MG63 (cell line): ENCODE results near the gene RANBP1. TPM values are rescaled to one million over a fixed set of nuclear protein-coding genes. Genes with fewer than 3 reads are reported as not detected.

Source experiments
- DNase-seq: peaks from one replicate; pipeline ENCODE4 v3.0.0-alpha.2; 2020
- H3K27me3 ChIP-seq: fragments of 250-450 bp; sonication (Bioruptor Pico); 2 replicates; pipeline ENCODE4 v1.5.1; 2020; ENCODE audit warnings: mild to moderate bottlenecking, moderate library complexity
- H3K36me3 ChIP-seq: fragments of 250-450 bp; sonication (Bioruptor Pico); 2 replicates; pipeline ENCODE4 v1.5.1; 2020; ENCODE audit warnings: mild to moderate bottlenecking, moderate library complexity
- H3K4me3 ChIP-seq: fragments of 250-450 bp; sonication (Bioruptor Pico); 2 replicates; pipeline ENCODE4 v1.5.1; 2020; ENCODE audit warnings: mild to moderate bottlenecking, moderate library complexity
- H3K9me3 ChIP-seq: fragments of 250-450 bp; sonication (Bioruptor Pico); 2 replicates; pipeline ENCODE4 v1.5.1; 2020; ENCODE audit warnings: mild to moderate bottlenecking, moderate library complexity
- total RNA-seq: library from RNA; depleted of rRNA; stranded (reverse); fragments of >200 nt; shearing (Covaris generic); gene quantifications from 2 replicates; pipeline ENCODE4 v1.2.3, GENCODE V29; 2014; ENCODE audit warnings: low replicate concordance

RANBP1 gene
- total RNA-seq, 1 experiment from 2014 or later, result 841 TPM

DNA sequence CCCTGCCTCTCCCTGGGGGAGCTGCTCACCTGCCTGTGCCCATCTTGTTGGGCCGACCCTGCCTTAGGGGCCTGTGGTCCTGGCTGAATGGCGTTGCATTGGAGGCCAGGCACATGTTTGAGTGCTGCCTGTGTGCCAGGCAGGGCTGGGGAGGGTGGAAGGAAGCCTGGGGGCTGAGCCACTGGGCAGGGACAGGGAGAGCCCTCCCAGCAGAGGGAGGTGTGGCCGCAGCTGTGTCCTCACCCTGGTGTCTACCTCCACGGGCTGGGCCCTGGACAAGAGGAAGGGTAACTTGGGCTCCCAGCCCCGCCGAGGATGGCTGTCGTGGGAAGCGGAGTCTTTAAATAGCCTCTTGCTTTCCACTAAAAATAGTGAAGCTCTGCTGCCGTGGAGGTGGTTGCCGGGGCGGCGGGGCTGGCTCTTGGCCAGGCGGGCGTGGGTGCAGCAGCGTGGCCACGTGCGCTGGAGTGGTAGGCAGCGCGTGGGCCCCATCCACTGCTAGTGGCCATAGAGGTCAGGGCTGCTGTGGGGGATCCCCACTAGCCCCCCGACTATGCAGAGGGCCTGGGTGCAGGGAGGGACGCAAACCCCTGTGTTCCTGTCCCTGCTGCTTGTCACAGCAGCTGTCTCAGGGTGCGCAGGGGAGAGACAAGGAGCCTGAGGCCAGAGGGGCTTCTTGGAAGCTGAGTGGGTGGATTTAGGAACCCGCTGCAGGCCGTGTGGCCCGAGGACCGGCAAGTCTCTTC lies 21.9 kb downstream of the RANBP1 start:
- DNase-seq, result no peak
- Histone ChIP-seq H3K9me3 (no peaks in the 10 kb centered on the region), H3K4me3 (no peak overlapping the region), H3K27me3 (no peaks in the 10 kb centered on the region), H3K36me3 (peaks cover 5% of the 10 kb centered on the region)

DNA sequence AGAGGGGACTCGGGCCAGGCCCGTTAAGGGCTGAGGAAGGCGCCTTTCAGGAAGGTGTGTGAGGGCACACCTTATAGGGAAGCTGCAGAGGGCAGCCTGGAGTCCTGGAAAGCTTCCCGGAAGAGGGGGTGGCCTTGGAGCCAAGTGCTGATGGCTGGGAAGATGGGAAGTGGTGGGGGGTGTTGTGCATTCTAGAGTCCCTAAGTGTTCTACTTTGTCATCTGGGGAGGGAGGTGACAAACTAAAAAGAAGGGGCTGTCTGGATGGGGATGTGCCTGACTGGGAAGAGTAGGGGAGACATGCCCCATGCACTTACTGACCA lies 22.5 kb downstream of the RANBP1 start:
- Histone ChIP-seq H3K9me3 (no peaks in the 10 kb centered on the region), H3K36me3 (peaks cover 5% of the 10 kb centered on the region), H3K4me3 (no peak overlapping the region), H3K27me3 (no peaks in the 10 kb centered on the region)
- no peak for DNase-seq

DNA sequence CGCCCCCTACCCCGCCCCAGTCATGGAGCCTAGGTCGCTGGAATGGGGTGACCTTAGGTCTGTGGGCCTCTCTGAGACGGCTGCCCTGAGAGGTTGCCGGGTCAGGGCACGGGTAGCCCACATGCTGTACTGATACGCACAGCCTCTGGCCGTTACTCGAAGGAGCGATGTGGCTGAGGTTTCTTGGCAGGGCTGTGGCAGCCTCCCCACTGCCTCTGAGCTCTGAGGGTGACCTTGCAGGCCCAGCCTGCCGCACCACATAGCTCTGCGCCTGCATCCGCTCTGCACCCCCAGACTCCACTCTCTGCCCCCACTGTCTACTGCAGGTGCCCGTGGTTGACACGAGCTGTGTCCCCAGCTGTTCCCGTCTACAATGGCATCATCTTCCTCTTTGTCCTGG lies 23.0 kb downstream of the RANBP1 start:
- H3K36me3 ChIP-seq, result peaks cover 5% of the 10 kb centered on the region
- H3K27me3 ChIP-seq, result no peaks in the 10 kb centered on the region
- H3K4me3 ChIP-seq, result no peak overlapping the region
- DNase-seq, result no peak
- no peaks in the 10 kb centered on the region for H3K9me3 ChIP-seq

DNA sequence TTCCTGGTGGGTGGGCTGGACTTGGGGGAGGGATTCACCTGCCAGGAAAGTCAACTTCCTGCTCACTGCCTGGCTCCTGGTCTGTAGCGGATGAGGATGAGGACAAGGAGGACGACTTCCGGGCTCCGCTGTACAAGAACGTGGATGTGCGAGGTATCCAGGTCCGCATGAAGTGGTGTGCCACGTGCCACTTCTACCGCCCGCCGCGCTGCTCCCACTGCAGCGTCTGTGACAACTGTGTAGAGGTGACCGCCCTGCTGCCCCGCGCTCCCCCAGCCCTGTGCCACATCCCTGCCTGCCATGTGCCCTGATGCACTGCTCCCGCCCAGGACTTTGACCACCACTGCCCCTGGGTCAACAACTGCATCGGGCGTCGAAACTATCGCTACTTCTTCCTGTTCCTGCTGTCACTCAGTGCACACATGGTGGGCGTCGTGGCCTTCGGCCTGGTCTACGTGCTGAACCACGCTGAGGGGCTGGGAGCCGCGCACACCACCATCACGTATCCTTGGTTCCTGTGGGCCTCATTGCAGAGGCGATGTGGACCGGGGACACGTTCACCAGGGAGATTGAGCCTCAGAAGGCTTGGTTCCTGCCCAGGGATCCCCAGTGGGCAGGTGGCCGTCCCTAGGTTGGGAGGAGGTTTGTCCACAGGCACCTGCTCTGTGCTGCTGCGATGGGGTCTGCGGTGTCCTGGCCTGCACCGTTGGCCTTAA lies 23.6 kb downstream of the RANBP1 start:
- no peaks in the 10 kb centered on the region for H3K9me3 ChIP-seq
- H3K36me3 ChIP-seq, result peaks cover 5% of the 10 kb centered on the region
- no peak overlapping the region for H3K4me3 ChIP-seq
- H3K27me3 ChIP-seq, result no peaks in the 10 kb centered on the region
- no peak for DNase-seq

DNA sequence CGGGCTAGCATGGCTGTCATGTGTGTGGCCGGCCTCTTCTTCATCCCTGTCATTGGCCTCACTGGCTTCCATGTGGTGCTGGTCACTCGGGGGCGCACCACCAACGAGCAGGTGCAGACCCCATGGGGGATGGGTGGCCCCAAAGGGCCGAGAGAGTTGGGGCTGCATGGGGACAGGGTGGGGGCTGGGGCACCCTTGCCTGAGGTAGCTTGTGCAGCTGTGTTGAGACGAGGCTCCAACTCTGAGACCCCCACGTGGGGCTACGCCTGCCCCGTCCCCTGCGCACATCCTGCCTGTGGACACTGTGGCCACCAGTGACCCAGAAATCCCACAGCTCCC lies 24.2 kb downstream of the RANBP1 start:
- Histone ChIP-seq H3K27me3 (no peaks in the 10 kb centered on the region), H3K36me3 (peaks cover 5% of the 10 kb centered on the region), H3K9me3 (no peaks in the 10 kb centered on the region), H3K4me3 (no peak overlapping the region)
- DNase-seq, result no peak

DNA sequence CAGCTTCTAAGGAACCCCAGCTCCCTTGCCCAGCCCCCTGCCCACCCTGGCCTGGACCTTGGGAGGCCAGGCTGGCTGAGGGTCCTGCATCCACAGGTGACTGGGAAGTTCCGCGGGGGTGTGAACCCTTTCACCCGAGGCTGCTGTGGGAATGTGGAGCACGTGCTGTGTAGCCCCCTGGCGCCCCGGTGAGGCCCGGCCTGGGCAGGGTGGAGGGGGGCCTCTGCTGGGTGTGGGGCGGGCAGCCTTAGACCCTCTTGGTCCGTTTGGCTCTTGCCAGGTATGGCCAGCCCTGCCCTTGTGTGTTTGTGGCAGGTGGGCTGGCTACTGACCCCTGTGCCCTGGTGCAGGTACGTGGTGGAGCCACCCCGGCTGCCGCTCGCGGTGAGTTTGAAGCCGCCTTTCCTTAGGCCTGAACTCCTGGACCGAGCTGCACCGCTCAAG lies 24.6 kb downstream of the RANBP1 start:
- Histone ChIP-seq H3K27me3 (no peaks in the 10 kb centered on the region), H3K36me3 (peaks cover 5% of the 10 kb centered on the region), H3K4me3 (no peak overlapping the region), H3K9me3 (no peaks in the 10 kb centered on the region)
- no peak for DNase-seq

DNA sequence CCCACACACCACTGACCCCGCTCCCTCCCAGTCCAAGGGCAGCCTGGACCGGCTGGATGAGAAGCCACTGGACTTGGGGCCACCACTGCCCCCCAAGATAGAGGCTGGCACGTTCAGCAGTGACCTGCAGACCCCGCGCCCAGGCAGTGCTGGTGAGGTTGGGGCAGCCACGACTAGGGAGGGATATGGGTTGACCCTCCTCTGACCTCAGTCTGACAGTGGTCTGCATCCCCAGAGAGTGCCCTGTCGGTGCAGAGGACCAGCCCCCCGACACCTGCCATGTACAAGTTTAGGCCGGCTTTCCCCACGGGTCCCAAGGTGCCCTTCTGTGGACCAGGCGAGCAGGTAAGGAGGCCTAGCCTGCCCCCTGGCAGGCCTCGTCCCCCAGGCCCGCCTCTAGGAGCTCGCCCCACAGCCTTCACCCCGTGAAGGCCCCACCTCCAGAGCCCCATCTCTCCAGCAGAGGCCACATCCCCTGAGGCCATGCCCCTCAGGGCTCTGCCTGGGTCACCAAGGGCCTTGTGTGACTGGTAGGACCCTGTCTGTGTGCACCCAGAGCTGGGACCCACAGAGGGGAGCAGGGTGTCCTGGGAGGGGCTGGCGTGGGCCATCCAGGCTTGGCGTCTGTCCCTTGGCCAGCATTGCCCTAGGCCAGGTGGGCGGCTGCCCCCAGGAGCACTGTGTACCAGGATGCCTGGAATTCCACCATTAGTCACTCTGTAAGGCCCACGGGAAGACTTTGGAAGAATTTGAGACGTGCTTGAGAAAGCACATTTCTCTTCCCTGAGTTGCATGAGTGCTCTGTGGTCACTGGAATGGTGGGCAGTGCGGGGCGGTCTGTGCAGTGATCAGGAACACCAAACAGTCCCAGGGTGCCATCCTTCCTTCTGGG lies 25.5 kb downstream of the RANBP1 start:
- Histone ChIP-seq H3K9me3 (no peaks in the 10 kb centered on the region), H3K36me3 (peaks cover 5% of the 10 kb centered on the region), H3K27me3 (no peaks in the 10 kb centered on the region), H3K4me3 (no peak overlapping the region)
- DNase-seq, result no peak

DNA sequence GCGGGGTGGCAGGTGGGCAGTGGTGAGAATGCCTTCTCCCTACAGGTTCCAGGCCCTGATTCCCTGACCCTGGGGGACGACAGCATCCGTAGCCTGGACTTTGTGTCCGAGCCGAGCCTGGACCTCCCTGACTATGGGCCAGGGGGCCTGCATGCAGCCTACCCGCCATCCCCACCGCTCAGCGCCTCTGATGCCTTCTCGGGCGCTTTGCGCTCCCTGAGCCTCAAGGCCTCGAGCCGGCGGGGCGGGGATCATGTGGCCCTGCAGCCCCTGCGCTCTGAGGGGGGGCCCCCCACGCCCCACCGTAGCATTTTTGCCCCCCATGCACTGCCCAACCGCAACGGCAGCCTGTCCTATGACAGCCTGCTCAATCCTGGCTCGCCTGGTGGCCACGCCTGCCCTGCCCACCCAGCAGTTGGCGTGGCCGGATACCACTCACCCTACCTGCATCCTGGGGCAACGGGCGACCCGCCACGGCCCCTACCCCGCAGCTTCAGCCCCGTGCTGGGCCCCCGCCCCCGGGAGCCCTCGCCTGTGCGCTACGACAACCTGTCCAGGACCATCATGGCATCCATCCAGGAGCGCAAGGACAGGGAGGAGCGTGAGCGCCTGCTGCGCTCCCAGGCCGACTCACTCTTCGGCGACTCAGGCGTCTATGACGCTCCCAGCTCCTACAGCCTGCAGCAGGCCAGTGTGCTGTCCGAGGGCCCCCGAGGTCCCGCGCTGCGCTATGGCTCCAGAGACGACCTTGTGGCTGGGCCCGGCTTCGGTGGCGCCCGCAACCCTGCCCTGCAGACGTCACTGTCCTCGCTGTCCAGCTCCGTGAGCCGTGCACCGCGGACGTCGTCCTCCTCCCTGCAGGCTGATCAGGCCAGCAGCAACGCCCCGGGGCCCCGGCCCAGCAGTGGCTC lies 27.1 kb downstream of the RANBP1 start:
- Histone ChIP-seq H3K27me3 (no peaks in the 10 kb centered on the region), H3K4me3 (no peak overlapping the region), H3K9me3 (no peaks in the 10 kb centered on the region), H3K36me3 (peaks cover 5% of the 10 kb centered on the region)
- no peak for DNase-seq

DNA sequence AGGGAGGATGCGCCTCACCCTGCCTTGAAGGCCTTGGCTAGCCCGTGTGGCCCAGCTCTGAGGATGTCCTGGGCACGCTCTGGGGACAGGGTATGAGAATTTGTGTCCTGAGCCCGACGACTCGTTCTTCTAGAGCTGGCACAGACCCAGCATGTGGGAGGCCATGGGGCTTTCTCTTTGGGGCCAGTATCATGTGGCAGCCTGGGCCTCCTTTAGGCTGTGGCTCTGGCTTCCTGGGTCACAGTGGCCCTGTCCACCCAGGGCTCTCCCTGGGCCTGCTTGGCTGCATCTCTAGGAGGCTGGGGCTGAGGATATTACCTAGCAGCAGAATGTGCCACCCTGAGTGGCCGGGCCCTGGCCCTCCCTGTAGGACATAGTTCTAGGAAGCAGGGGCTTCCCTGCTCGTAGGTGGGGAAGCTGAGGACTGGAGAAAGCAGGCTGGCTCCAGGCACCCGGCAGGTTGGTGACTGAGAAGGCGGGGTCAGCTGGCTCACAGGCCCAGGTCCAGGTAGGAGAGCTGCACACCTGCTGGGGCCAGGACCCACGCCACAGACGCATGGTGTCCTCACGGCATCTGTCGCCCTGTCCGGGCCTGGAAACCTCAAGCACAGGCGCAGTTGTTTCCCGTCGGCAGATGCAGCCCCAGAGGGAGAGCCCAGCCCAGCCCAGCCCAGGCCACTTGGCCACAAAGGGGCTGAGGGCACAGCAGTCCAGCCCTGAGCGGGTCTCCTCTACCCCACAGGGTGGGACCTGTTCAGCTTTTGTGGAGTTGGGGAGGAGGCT lies 28.2 kb downstream of the RANBP1 start:
- Histone ChIP-seq H3K9me3 (no peaks in the 10 kb centered on the region), H3K4me3 (no peak overlapping the region), H3K36me3 (peaks cover 5% of the 10 kb centered on the region), H3K27me3 (no peaks in the 10 kb centered on the region)
- no peak for DNase-seq

DNA sequence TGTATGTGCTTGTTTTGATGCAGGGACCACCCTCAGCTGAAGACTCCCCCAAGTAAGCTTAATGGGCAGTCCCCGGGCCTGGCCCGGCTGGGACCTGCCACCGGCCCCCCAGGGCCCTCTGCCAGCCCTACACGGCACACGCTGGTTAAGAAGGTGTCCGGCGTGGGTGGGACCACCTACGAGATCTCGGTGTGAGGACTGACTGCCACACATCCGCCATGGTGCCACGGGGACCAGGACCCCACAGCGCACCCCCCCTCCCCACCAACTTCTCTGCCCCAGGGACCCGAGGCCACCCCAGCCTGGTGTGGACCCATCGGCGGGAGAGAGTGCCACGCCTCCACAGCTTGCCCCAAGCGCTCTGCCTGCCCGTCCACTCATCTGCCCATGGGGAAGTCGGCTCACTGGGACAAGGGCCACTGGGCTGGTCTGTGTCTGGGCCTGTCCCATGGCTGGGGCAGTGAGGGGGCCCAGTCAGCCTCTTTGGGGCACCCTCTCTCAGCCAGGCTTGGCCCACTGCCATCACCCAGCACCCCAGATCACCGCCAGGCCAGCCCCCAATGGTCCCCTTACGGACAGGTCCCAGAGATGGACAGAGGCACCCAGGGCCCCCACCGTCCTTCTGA lies 29.4 kb downstream of the RANBP1 start:
- no peak for DNase-seq
- H3K36me3 ChIP-seq, result peaks cover 2% of the 10 kb centered on the region; the same call in 1 of the 2 replicates
- H3K9me3 ChIP-seq, result no peaks in the 10 kb centered on the region
- H3K4me3 ChIP-seq, result no peak overlapping the region
- no peaks in the 10 kb centered on the region for H3K27me3 ChIP-seq

DNA sequence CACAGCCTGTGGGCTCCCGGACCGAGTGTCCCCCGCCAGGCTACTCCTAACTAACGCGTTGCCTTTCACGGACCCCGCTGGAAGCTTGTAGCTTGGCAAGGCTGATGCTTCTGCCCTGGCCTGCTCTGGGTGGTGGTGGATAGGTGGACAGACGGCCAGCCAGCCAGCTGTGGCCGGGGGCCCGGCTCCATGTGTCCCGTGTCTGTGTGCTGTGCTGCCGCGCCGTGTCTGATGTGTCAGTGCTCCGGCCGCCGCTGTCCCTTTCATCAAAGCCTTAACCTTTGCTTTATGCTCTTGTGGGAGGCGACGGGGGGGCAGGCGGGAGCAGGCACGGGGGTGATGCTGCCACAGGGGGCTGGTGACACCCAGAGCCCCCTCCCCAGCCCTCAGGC lies 29.9 kb downstream of the RANBP1 start:
- no peaks in the 10 kb centered on the region for H3K9me3 ChIP-seq
- no peaks in the 10 kb centered on the region for H3K27me3 ChIP-seq
- DNase-seq, result no peak
- H3K36me3 ChIP-seq, result no peaks in the 10 kb centered on the region
- no peak overlapping the region for H3K4me3 ChIP-seq

DNA sequence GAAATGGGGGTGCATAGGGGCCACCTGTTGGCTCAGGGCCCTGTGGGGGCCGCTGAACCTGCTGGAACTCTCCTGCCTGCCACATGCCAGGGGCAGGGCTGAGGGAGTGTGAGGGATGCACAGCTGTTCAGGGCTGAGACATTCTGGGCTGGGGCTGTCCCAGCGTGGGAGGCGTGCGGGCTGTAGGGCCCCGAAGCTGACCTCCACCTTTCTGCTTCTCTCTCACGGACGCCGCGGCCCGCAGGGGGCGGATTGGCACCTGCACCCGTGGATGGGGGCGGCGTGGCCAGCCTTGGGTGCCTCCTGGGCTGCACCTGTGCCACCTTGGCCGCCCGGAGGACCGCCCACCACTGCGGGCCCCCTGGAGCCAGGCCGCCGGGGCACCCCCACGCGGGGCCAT lies 30.9 kb downstream of the RANBP1 start:
- no peak for DNase-seq
- H3K36me3 ChIP-seq, result no peaks in the 10 kb centered on the region
- H3K9me3 ChIP-seq, result no peaks in the 10 kb centered on the region
- no peaks in the 10 kb centered on the region for H3K27me3 ChIP-seq
- no peak overlapping the region for H3K4me3 ChIP-seq

DNA sequence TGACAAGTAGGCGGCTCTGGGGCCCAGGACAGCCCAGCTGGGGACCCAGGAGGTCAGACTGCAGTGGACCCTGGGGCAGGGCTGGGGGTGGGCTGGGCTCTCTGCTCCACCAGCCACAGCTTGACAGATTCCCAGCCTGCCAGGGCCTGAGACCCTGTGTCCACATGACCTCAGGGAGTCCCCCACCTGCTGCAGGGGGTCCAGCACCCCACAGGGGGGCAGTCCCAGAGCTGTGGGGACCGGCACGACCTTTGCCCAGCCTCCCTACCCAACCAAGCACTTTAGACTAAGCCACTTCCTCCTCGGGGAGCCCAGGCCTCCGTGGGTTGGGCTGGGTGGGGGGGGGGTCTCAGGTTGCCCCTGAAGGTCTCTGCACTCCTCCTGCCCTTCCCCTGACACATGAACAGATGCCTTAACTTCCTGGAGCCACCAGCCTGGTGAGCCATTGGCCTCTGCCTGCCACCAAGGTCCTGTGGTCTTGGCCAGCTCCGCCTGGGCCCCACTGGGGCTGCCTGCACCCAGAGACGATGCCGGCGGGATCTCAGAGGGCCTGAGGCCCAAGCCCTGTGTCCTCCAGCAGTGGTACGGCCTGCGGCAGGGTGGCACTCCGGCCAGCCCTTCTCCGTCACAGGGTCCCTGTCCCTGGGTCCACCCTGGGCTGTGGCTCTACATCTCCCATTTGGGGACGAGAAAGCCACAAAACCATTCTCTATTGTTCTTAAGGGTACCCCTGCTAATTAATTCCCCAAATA lies 31.5 kb downstream of the RANBP1 start:
- H3K36me3 ChIP-seq, result no peaks in the 10 kb centered on the region
- no peak for DNase-seq
- H3K9me3 ChIP-seq, result no peaks in the 10 kb centered on the region
- H3K4me3 ChIP-seq, result no peak overlapping the region
- H3K27me3 ChIP-seq, result no peaks in the 10 kb centered on the region

DNA sequence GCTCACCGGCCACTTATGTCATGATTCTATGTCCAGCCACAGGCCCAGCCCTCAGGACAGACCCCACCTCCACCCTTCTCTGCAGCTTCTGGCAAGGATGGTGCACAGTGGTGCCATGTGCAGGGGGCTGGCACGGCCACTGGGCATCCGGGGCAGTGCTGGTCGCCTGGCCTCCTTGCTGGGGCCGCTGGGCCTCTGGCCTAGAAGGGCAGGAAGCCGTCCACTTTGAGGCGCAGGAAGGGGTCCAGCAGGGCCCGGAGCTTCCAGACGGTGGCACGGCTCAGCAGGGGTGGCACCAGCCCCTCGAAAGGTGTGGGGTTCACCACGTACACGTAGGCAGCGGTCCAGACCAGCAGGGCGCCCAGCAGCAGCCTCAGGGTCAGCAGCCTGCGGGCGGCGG lies 32.5 kb downstream of the RANBP1 start:
- no peaks in the 10 kb centered on the region for H3K27me3 ChIP-seq
- H3K36me3 ChIP-seq, result no peaks in the 10 kb centered on the region
- no peaks in the 10 kb centered on the region for H3K9me3 ChIP-seq
- DNase-seq, result no peak
- no peak overlapping the region for H3K4me3 ChIP-seq
